GM18517 (cell line): ENCODE measurements around the gene NOTCH2.
A peak's percentile ranks its signal among the peaks of the same experiment; 100 is the strongest.
"Not testable (repeated sequence)": the region's sequence is repeated elsewhere in the genome, so short reads cannot be mapped to it uniquely, and the experiment has no call there.

Experiments used
- ATAC-seq: cut with Tn5 transposase; IDR thresholded peaks from one replicate; pipeline ENCODE4 v1.9.1; 2021; ENCODE audit warnings: mild to moderate bottlenecking, moderate library complexity; ENCODE audit not compliant: unreplicated experiment

The NOTCH2 gene

GRCh38 chr1:120069067-120069919 lies at the start of gene NOTCH2:
TSS of gene NOTCH2 (minus strand) at chr1:120069662. CDS start at chr1:120069406, 256 bp downstream.
- not testable (repeated sequence) for ATAC-seq

DNA sequence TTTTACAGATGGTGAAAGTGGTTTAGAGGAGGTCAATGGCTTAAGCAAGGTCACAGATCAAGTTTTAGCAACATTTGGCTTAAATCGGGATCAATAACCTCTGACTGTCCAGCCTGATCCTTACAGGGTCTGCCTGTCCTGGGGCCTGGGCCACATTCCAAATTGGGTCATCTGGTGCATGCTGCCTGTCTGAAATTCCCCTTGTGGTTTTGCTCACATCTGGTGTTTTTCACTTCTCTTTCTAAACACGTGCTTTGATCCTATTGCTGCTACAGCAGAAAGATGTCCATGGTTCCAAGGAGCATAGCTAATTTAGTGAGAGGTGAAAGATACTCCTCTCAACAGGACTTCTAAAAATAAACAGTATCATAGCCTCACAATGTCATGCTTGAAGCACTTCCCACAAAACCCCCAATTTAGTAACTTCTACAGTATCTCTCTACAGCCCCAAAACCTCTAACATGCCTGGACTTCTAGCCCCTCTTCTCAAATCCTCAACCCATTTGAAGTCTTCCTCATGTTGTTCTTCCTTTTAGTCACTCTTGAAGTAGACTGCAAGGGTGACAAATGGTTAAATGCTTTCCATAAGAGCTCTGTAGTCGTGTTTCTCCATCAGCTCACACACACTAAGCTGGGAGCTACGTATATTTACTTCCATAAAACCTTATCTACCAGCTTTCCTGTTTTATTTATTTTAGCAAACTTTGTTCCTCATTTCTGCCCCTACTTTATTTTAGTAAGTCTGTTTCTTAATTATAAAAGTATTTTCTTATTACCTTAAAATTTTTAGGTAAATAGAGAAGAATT lies 48.1 kb upstream of the NOTCH2 start:
- peak; percentile 57 for ATAC-seq

- not testable (repeated sequence) for ATAC-seq
These were observed 46.6 kb upstream of the NOTCH2 start for GRCh38 chr1:120116094-120116493.

GRCh38 chr1:120113134-120113533 lies 43.7 kb upstream of the NOTCH2 start:
- not testable (repeated sequence) for ATAC-seq

DNA sequence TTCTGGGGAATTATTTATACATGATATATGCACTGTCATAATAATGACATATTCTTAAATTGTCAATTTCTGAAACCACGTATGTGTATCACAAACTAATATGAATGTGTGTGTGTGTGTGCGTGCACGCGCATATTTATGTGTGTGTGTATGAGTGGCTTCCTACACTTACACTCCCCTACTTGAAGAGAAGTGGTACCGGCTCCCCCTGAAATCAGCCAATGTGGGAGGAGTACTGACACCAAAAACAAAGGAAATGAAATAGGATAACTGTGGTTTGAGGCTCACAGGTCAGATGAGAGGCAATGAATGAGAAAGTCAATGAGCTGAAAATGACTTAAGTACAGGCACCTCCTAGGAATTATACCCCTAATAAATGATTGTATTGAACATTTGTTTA lies 42.8 kb upstream of the NOTCH2 start:
- ATAC-seq = not testable (repeated sequence)

DNA sequence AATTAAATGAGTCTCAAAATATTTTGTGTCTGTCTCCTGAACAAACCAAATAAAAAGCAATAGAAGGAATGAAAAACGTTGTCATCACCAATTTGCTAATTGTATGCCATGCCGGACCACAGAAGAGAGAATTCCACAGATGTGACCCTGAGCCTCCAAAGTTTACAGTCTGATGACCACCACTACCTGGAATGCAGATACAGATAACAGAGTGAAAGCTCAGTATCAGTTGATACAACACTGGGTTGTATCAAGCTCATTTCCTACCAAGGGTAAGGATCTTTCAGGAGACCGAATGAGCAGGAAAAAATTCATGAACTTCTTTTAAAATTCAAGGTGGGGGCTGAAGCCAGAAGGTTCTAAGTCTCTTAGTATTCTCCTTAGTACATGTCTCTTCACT lies 42.3 kb upstream of the NOTCH2 start:
- not testable (repeated sequence) for ATAC-seq

DNA sequence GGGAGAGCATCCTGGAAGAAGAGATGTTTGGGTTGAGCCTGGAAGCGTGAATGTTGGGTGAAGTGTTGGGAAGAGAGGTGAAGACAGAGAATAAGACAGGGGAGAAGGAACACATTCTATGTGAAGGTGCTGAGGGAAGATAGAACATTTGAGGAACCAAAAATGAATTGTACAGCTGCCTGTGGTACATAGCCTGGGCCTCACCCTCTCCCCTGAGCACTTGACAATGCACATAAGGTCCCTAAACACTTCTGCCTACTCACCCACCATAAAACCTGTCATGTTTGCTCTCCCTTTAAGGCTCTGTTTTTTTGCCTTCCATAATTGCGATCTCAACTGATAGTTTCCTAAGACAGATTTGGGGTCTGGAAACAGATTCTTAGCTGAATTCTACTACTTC lies 41.5 kb upstream of the NOTCH2 start:
- not testable (repeated sequence) for ATAC-seq

- not testable (repeated sequence) for ATAC-seq
These were observed 40.2 kb upstream of the NOTCH2 start for GRCh38 chr1:120109656-120110055.

GRCh38 chr1:120109180-120109579 lies 39.7 kb upstream of the NOTCH2 start:
- not testable (repeated sequence) for ATAC-seq

DNA sequence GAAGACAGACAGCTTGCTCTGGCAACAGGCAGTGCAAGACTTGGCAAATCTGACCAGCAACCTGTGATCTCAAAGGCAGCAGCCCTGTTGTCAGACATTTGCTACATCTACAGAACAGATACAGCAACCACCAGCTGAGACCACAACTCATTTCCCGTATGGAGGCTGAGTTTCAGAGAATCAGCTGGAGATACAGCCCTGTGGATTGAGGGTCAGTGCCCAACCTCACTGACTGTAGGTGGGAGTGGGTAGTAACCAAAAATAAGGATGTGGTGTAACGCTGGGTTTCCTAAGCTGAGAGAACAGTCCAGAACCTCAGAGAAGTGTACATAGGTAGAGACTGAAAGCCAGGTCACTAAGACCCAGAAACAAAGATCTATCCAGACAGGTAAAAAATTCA lies 35.8 kb upstream of the NOTCH2 start:
- not testable (repeated sequence) for ATAC-seq

- not testable (repeated sequence) for ATAC-seq
These were observed 34.3 kb upstream of the NOTCH2 start for GRCh38 chr1:120103768-120104167.

DNA sequence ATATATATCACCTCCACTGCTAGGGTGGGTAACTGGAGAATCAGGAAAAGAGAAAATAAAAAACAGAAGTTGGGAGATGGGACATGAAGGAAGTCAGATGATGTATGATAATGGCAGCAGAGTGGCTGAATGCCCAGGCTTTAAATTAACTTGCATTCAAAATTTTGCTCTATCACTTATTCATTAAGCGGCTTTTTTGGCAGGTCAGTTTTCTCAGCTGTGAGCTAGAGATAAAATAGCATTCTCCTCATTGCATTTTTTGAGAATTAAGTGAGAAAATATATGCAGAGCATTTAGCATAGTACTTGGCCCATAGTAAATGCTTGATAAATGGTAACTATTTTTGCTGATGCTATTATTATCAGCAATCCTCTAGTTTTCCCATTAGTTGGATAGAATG lies 32.1 kb upstream of the NOTCH2 start:
- not testable (repeated sequence) for ATAC-seq

DNA sequence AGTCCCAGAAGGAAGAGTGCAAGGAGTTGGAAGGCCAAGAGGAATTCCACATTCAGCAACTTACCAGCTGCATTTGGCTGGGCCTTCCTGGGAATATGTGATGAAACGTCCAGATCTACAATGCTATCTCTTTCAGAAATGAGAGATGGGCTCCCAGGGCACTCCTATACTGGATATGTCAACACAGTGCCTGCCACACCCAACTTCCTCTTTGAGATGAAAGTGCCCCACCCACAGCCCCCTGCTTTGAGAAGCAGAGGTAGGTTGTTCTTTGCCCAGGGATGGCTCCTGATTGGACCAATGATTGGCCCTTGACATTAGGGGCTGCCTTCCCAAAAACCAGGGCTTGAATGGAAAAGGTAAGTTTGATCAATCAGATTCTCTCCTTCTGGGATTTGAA lies 31.1 kb upstream of the NOTCH2 start:
- ATAC-seq = not testable (repeated sequence)

GRCh38 chr1:120098986-120099759 lies 29.7 kb upstream of the NOTCH2 start:
- not testable (repeated sequence) for ATAC-seq

GRCh38 chr1:120096981-120097545 lies 27.6 kb upstream of the NOTCH2 start:
- ATAC-seq = not testable (repeated sequence)

DNA sequence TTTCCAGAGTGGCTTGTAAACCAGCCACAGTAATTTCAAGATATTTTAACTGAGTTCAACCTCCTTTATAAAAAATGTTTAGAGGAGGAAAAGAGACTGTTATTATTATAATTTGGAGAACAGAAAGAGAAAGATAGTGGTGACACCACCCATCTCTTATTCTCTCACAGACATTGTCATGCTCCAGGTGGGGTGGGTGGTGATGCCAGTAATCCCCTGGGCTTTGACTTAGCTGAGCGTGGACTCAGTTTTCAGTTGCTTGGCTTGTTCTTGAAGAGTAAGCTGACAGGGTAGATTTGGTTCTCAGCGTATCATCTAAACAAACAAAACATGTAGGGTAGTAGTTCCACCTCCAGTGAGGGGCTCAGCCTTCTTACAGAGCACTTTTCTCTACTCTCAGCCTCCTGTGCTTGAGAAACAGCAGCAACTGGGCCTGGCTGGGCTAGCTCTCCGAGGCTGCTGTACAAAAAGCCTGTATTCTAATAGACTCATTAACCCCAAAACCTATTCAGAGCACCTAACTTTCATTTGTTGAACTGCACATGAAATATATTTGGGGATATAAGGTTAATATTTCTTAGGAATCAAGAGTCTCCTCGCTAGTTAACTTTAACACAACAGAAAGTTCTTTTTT lies 24.2 kb upstream of the NOTCH2 start:
- not testable (repeated sequence) for ATAC-seq

- ATAC-seq = not testable (repeated sequence)
These were observed 23.1 kb upstream of the NOTCH2 start for GRCh38 chr1:120092232-120093218.

- not testable (repeated sequence) for ATAC-seq
These were observed 21.4 kb upstream of the NOTCH2 start for GRCh38 chr1:120090830-120091229.

GRCh38 chr1:120087959-120088358 lies 18.5 kb upstream of the NOTCH2 start:
- not testable (repeated sequence) for ATAC-seq
